Smooth muscle cell (in vitro differentiated cells): Measurements from ENCODE around the gene IGF2BP2. TPM values are rescaled to one million over a fixed set of nuclear protein-coding genes. Genes with fewer than 3 reads are reported as not detected.
"Not testable (repeated sequence)": the region's sequence is repeated elsewhere in the genome, so short reads cannot be mapped to it uniquely, and the experiment has no call there.

ENCODE experiments used
- DNase-seq: peaks from one replicate; lab custom pipeline; 2025; ENCODE audit not compliant: unreplicated experiment; lab: John Stamatoyannopoulos, UW
- H2AFZ ChIP-seq: fragments of 200-600 bp; sonication (generic); 2 replicates; pipeline ENCODE4 v1.6.0; 2016; ENCODE audit warnings: antibody characterized with exemption, low read depth, mild to moderate bottlenecking
- H3F3A ChIP-seq: fragments of 200-600 bp; sonication (generic); 2 replicates; pipeline ENCODE4 v1.6.0; 2017; ENCODE audit warnings: antibody characterized with exemption, low read depth
- H3K27ac ChIP-seq: fragments of 200-600 bp; sonication (generic); 2 replicates; pipeline ENCODE4 v1.5.1; 2016; ENCODE audit warnings: low read depth, mild to moderate bottlenecking
- H3K27me3 ChIP-seq: fragments of 200-600 bp; sonication (generic); 2 replicates; pipeline ENCODE4 v1.6.1; 2016; ENCODE audit warnings: low read depth, mild to moderate bottlenecking
- H3K36me3 ChIP-seq: fragments of 200-600 bp; sonication (generic); 2 replicates; pipeline ENCODE4 v1.5.1; 2016; ENCODE audit warnings: low read depth
- H3K4me1 ChIP-seq: fragments of 200-600 bp; sonication (generic); 2 replicates; pipeline ENCODE4 v1.5.1; 2016; ENCODE audit warnings: low read depth
- H3K4me2 ChIP-seq: fragments of 200-600 bp; sonication (generic); 2 replicates; pipeline ENCODE4 v1.6.0; 2016; ENCODE audit warnings: mild to moderate bottlenecking
- H3K4me3 ChIP-seq: fragments of 200-600 bp; sonication (generic); 2 replicates; pipeline ENCODE4 v1.5.1; 2016; ENCODE audit warnings: mild to moderate bottlenecking
- H3K79me2 ChIP-seq: fragments of 200-600 bp; sonication (generic); 2 replicates; pipeline ENCODE4 v1.6.0; 2016; ENCODE audit warnings: low read depth, mild to moderate bottlenecking
- H3K9ac ChIP-seq: fragments of 200-600 bp; sonication (generic); 2 replicates; pipeline ENCODE4 v1.6.0; 2016; ENCODE audit warnings: low read depth
- H3K9me3 ChIP-seq: fragments of 200-600 bp; sonication (generic); replicated peaks from 2 replicates; pipeline ENCODE4 v1.5.1; 2016; ENCODE audit warnings: low read depth
- H4K20me1 ChIP-seq: fragments of 200-600 bp; sonication (generic); 2 replicates; pipeline ENCODE4 v1.6.0; 2016; ENCODE audit warnings: low read depth
- CTCF ChIP-seq: fragments of 200-600 bp; sonication (generic); IDR thresholded peaks from 2 replicates; pipeline ENCODE4 v1.5.1; 2017; ENCODE audit warnings: borderline replicate concordance, mild to moderate bottlenecking, antibody characterized with exemption; ENCODE audit not compliant: insufficient read depth, poor library complexity, severe bottlenecking
- WGBS: methylation state at CpG from one replicate; pipeline ENCODE4 v1.1.7; 2016; ENCODE audit warnings: low lambda C conversion rate; 5-methylcytosine and 5-hydroxymethylcytosine counted together
- polyA plus RNA-seq: library from polyadenylated mRNA; unstranded; fragments of >200 nt; fragmentation: Nextera tagmentation; extraction: Ambion mirVana; gene quantifications from 2 replicates; pipeline ENCODE4 v1.2.1, GENCODE V29; 2016
- total RNA-seq: library from RNA; depleted of rRNA; stranded (reverse); fragments of >200 nt; gene quantifications from 2 replicates; pipeline ENCODE4 v1.2.3, GENCODE V29; 2014

Gene IGF2BP2
- total and polyA plus RNA-seq, 2 experiments from 2014 or later, result 59.2 to 80.6 TPM

- peaks cover 100% of the 10 kb centered on the region for H4K20me1 ChIP-seq
- H3F3A ChIP-seq, result peaks cover 15% of the 10 kb centered on the region
- H3K4me1 ChIP-seq, result peaks cover 73% of the 10 kb centered on the region
- no peaks in the 10 kb centered on the region for H3K9me3 ChIP-seq
- no peaks in the 10 kb centered on the region for H3K36me3 ChIP-seq
- peaks cover 100% of the 10 kb centered on the region for H3K79me2 ChIP-seq
- H3K4me2 ChIP-seq, result peak overlapping the region; percentile 71
- DNase-seq, result peak; percentile 11
- H2AFZ ChIP-seq, result no peak overlapping the region
- WGBS, result 1% methylated on average over 4 of the region's 4 CpGs
- no peaks in the 10 kb centered on the region for H3K27me3 ChIP-seq
- peak overlapping the region; percentile 100 for H3K27ac ChIP-seq
- H3K4me3 ChIP-seq, result no peak overlapping the region
- no peak for TF ChIP-seq CTCF
- peak overlapping the region; percentile 31 for H3K9ac ChIP-seq
Observed at GRCh38 chr3:185813691-185814215, 11.1 kb downstream of the IGF2BP2 start.

- 33% methylated on average over 2 of the region's 2 CpGs for WGBS
- H2AFZ ChIP-seq, result no peak overlapping the region
- H3F3A ChIP-seq, result peaks cover 15% of the 10 kb centered on the region
- no peak for TF ChIP-seq CTCF
- no peak for DNase-seq
- no peaks in the 10 kb centered on the region for H3K27me3 ChIP-seq
- no peak overlapping the region for H3K4me3 ChIP-seq
- no peaks in the 10 kb centered on the region for H3K36me3 ChIP-seq
- H3K9me3 ChIP-seq, result no peaks in the 10 kb centered on the region
- peak overlapping the region; percentile 59 for H3K9ac ChIP-seq
- H3K4me2 ChIP-seq, result peak overlapping the region; percentile 71
- H3K27ac ChIP-seq, result peak overlapping the region; percentile 100
- peaks cover 100% of the 10 kb centered on the region for H4K20me1 ChIP-seq
- H3K4me1 ChIP-seq, result peaks cover 68% of the 10 kb centered on the region
- H3K79me2 ChIP-seq, result peaks cover 100% of the 10 kb centered on the region
Observed at GRCh38 chr3:185813205-185813604, 11.6 kb downstream of the IGF2BP2 start.

GRCh38 chr3:185807445-185808068 is 17.3 kb downstream of the IGF2BP2 start:
- no peaks in the 10 kb centered on the region for H3K27me3 ChIP-seq
- DNase-seq, result no peak
- no peak overlapping the region for H3K4me3 ChIP-seq
- H3K9me3 ChIP-seq, result no peaks in the 10 kb centered on the region
- no peak for TF ChIP-seq CTCF
- H3K9ac ChIP-seq, result no peak overlapping the region
- peaks cover 17% of the 10 kb centered on the region for H3K4me1 ChIP-seq
- peaks cover 100% of the 10 kb centered on the region for H3K79me2 ChIP-seq
- no peak overlapping the region for H2AFZ ChIP-seq
- H3K36me3 ChIP-seq, result no peaks in the 10 kb centered on the region
- H3K27ac ChIP-seq, result peak overlapping the region; percentile 4
- no peak overlapping the region for H3K4me2 ChIP-seq
- no peaks in the 10 kb centered on the region for H3F3A ChIP-seq
- WGBS, result 70% methylated on average over 3 of the region's 3 CpGs
- peaks cover 100% of the 10 kb centered on the region for H4K20me1 ChIP-seq

GRCh38 chr3:185798831-185799110 is 26.1 kb downstream of the IGF2BP2 start:
- DNase-seq, H3K27me3 ChIP-seq, H3K9me3 ChIP-seq, H3K4me3 ChIP-seq, H3K4me1 ChIP-seq, H3K9ac ChIP-seq, H3K36me3 ChIP-seq, H2AFZ ChIP-seq, H3K4me2 ChIP-seq: not testable (repeated sequence)
- Histone ChIP-seq H3F3A (peaks cover 12% of the 10 kb centered on the region), H3K79me2 (peaks cover 100% of the 10 kb centered on the region), H3K27ac (peak overlapping the region; percentile 87), H4K20me1 (peaks cover 100% of the 10 kb centered on the region)
- 76% methylated on average over 6 of the region's 6 CpGs for WGBS
